K562 (cell line): ENCODE measurements around the gene CEP192. TPM values are rescaled to one million over a fixed set of nuclear protein-coding genes. Genes with fewer than 3 reads are reported as not detected.
A peak's percentile ranks its signal among the peaks of the same experiment; 100 is the strongest.

ENCODE experiments used
- CC2D1A ChIP-seq: fragments of 450-650 bp; IDR thresholded peaks from 2 replicates; pipeline ENCODE4 v1.6.1; 2017; ENCODE audit warnings: mild to moderate bottlenecking
- EP400 ChIP-seq: fragments of 450-650 bp; IDR thresholded peaks from 2 replicates; pipeline ENCODE4 v1.6.1; 2017; ENCODE audit warnings: antibody characterized with exemption, mild to moderate bottlenecking, moderate library complexity
- FOS ChIP-seq: IDR thresholded peaks from 3 replicates; pipeline ENCODE4 v1.6.1; 2011; ENCODE audit not compliant: insufficient read length; ENCODE audit errors: extremely low read depth
- HDAC3 ChIP-seq: fragments of 450-650 bp; IDR thresholded peaks from 2 replicates; pipeline ENCODE4 v1.6.1; 2018; ENCODE audit warnings: borderline replicate concordance, mild to moderate bottlenecking, moderate library complexity; ENCODE audit not compliant: partially characterized antibody
- ILK ChIP-seq: fragments of 450-650 bp; IDR thresholded peaks from 2 replicates; pipeline ENCODE4 v1.6.1; 2016; ENCODE audit warnings: missing genetic modification characterization, low read depth, mild to moderate bottlenecking, missing compliant biosample characterization, moderate library complexity, borderline replicate concordance
- MAX ChIP-seq: sonication (generic); formaldehyde crosslinking; IDR thresholded peaks from 2 replicates; pipeline ENCODE4 v1.9.0; 2022; ENCODE audit warnings: mild to moderate bottlenecking, missing genetic modification reagents
- MIER1 ChIP-seq: fragments of 450-650 bp; IDR thresholded peaks from 2 replicates; pipeline ENCODE4 v1.6.1; 2016; ENCODE audit warnings: antibody characterized with exemption, mild to moderate bottlenecking, low read depth
- MTA2 ChIP-seq: fragments of 450-650 bp; IDR thresholded peaks from 2 replicates; pipeline ENCODE4 v1.6.1; 2016; ENCODE audit warnings: low read depth
- NFIX ChIP-seq: fragments of 250-450 bp; sonication (Bioruptor Pico); IDR thresholded peaks from 2 replicates; pipeline ENCODE4 v1.4.0; 2020; ENCODE audit warnings: low read depth, mild to moderate bottlenecking, moderate library complexity
- NR2F6 ChIP-seq: fragments of 450-650 bp; formaldehyde crosslinking; IDR thresholded peaks from 2 replicates; pipeline ENCODE4 v1.4.0; 2020; ENCODE audit warnings: mild to moderate bottlenecking
- SIX5 ChIP-seq, 2 experiments: IDR thresholded peaks; 2 replicates each; pipeline ENCODE4 v1.6.1; 2011; ENCODE audit warnings: low read length in 2 of 2, borderline replicate concordance in 1 of 2, low read depth in 1 of 2, mild to moderate bottlenecking in 1 of 2, moderate library complexity in 1 of 2; ENCODE audit not compliant: insufficient read depth in 1 of 2
- TEAD2 ChIP-seq: fragments of 450-650 bp; IDR thresholded peaks from 2 replicates; pipeline ENCODE4 v1.6.1; 2016; ENCODE audit warnings: missing genetic modification characterization, control low read depth, missing compliant biosample characterization
- TFE3 ChIP-seq: fragments of 450-650 bp; formaldehyde crosslinking; IDR thresholded peaks from 2 replicates; pipeline ENCODE4 v1.4.0; 2020; ENCODE audit warnings: mild to moderate bottlenecking, mixed read lengths
- ZBED1 ChIP-seq: IDR thresholded peaks from 2 replicates; pipeline ENCODE4 v1.6.1; 2014
- ZBTB9 ChIP-seq: fragments of 450-650 bp; formaldehyde crosslinking; IDR thresholded peaks from 2 replicates; pipeline ENCODE4 v1.4.0; 2020; ENCODE audit warnings: mild to moderate bottlenecking, moderate library complexity
- ZNF174 ChIP-seq: fragments of 250-450 bp; sonication (Bioruptor Pico); IDR thresholded peaks from 2 replicates; pipeline ENCODE4 v1.4.0; 2020; ENCODE audit warnings: mild to moderate bottlenecking
- ZNF232 ChIP-seq: sonication (generic); formaldehyde crosslinking; IDR thresholded peaks from 2 replicates; pipeline ENCODE4 v1.8.0; 2022; ENCODE audit warnings: mild to moderate bottlenecking, missing genetic modification reagents
- polyA plus RNA-seq, 8 experiments: library from polyadenylated mRNA; depleted of rRNA in 4 of 8; stranded (reverse) in 5 of 8; unstranded in 3 of 8; fragments of >200 nt; fragmentation: Nextera tagmentation in 2 of 8; fragmentation: Illumina TruSeq in 1 of 8; extraction: Ambion mirVana in 2 of 8; extraction: Trizol in 1 of 8; gene quantifications; 2 replicates each; pipeline versions ENCODE4 v1.2.1 to v1.2.3, GENCODE V29; 2011 to 2014; ENCODE audit warnings: inconsistent platforms in 1 of 8, missing spikeins in 1 of 8
- total RNA-seq, 7 experiments: library from RNA; depleted of rRNA in 6 of 7; stranded (reverse); fragments of >200 nt in 6 of 7; fragmentation: Illumina TruSeq in 2 of 7; extraction: Trizol in 2 of 7; gene quantifications; 2 replicates each; pipeline versions ENCODE4 v1.2.1 to v1.2.3, GENCODE V29; 2011 to 2021; ENCODE audit warnings: low replicate concordance in 1 of 7
- TF ChIP-seq, protein P1 (sequence below): fragments of 450-650 bp; conservative IDR thresholded peaks from 2 replicates; pipeline ENCODE4 v1.6.1; 2016; ENCODE audit warnings: missing genetic modification characterization, low read depth, mild to moderate bottlenecking, control low read depth, missing compliant biosample characterization
- TF ChIP-seq, protein P2 (sequence below), 2 experiments: fragments of 150-350 bp in 1 of 2; IDR thresholded peaks; 2 replicates each; pipeline ENCODE4 v1.6.1; 2012 to 2016; ENCODE audit warnings: low read depth in 2 of 2, low read length in 2 of 2, mild to moderate bottlenecking in 1 of 2, moderate library complexity in 1 of 2

The CEP192 gene
- total and polyA plus RNA-seq, 9 of the 15 experiments (the other 6 are each of a cell fraction or from before 2014, with no cell fraction given): 14.4 to 54.4 (median 35.8) TPM

GRCh38 chr18:12990967-12991820 is at the start of gene CEP192 (continued):
- TF ChIP-seq ZBTB9 (CRISPR knock-in tag) (peak; percentile 88), MIER1 (no peak), TEAD2 (no peak), ZBED1 (no peak), CC2D1A (peak; percentile 69), NR2F6 (CRISPR knock-in tag) (no peak), MAX (peak; percentile 85), HDAC3 (no peak), NFIX (CRISPR knock-in tag) (no peak), MTA2 (no peak), FOS (peak; percentile 91), ZNF174 (no peak), ILK (tag) (no peak), EP400 (peak; percentile 93), ZNF232 (CRISPR knock-in tag) (peak; percentile 81), SIX5 (IDR thresholded peaks at IDR 0.05; ENCODE audit: borderline replicate concordance in 1 of 2, insufficient read depth in 1 of 2, low read depth in 1 of 2, low read length in 2 of 2) (no peak), TFE3 (CRISPR knock-in tag) (no peak)
- TF ChIP-seq, protein P1, sequence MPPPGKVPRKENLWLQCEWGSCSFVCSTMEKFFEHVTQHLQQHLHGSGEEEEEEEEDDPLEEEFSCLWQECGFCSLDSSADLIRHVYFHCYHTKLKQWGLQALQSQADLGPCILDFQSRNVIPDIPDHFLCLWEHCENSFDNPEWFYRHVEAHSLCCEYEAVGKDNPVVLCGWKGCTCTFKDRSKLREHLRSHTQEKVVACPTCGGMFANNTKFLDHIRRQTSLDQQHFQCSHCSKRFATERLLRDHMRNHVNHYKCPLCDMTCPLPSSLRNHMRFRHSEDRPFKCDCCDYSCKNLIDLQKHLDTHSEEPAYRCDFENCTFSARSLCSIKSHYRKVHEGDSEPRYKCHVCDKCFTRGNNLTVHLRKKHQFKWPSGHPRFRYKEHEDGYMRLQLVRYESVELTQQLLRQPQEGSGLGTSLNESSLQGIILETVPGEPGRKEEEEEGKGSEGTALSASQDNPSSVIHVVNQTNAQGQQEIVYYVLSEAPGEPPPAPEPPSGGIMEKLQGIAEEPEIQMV (tag): no peak
- TF ChIP-seq, protein P2, sequence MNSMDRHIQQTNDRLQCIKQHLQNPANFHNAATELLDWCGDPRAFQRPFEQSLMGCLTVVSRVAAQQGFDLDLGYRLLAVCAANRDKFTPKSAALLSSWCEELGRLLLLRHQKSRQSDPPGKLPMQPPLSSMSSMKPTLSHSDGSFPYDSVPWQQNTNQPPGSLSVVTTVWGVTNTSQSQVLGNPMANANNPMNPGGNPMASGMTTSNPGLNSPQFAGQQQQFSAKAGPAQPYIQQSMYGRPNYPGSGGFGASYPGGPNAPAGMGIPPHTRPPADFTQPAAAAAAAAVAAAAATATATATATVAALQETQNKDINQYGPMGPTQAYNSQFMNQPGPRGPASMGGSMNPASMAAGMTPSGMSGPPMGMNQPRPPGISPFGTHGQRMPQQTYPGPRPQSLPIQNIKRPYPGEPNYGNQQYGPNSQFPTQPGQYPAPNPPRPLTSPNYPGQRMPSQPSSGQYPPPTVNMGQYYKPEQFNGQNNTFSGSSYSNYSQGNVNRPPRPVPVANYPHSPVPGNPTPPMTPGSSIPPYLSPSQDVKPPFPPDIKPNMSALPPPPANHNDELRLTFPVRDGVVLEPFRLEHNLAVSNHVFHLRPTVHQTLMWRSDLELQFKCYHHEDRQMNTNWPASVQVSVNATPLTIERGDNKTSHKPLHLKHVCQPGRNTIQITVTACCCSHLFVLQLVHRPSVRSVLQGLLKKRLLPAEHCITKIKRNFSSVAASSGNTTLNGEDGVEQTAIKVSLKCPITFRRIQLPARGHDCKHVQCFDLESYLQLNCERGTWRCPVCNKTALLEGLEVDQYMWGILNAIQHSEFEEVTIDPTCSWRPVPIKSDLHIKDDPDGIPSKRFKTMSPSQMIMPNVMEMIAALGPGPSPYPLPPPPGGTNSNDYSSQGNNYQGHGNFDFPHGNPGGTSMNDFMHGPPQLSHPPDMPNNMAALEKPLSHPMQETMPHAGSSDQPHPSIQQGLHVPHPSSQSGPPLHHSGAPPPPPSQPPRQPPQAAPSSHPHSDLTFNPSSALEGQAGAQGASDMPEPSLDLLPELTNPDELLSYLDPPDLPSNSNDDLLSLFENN (IDR thresholded peaks at IDR 0.05; ENCODE audit: low read depth in 2 of 2, low read length in 2 of 2): peak in 1 of 2 experiments; percentile 65; a peak in 1 of 4 replicates
